ENCODE results near the gene ABCA5.

Gene ABCA5
- total RNA-seq = 59.5 reads per million, percentile 72 among the genes with 10 or more reads in this experiment

DNA sequence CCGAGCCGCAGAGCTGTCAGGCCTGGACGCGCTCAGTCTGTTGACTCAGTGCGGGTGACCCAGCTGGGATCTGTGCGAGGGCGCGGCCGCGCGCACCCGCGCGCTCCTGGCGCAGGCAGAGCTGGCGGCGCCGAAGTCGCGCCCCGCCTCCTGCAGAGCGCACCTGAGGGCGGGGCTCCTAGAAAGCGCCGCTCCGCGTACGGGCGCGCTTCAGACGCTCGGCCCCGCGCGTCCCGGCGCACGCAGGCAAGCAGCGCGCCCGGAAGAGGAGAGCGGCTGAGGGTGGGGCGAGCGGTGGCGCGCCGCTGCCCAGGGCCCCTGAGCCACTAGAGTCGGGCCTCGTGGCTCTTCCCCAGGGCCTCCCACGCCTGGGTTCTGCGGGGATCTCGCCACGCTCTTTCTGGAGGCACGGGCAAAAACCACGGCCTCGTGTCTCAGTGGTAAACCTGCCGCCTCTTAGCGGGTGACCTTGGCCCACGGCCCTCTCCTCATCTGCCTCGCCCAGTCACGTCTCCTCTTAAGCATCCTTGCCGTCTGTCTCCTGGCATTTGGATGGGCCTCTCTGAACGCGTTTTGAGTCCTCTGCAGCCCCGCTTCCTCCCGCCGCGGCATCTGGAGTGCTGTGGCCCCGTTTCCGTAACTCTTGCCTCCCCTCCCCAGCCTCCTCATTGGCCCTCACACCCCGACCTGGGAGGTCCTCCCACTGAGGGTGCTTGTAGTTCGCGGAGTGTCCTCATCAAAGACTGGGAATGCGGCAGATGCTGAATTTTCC is at the start of gene ABCA5:
Gene ABCA5 (minus strand): TSS at position 74 of the 772 bp plus-strand sequence. CDS start 12,718 bp downstream, outside the sequence.
- DNase-seq = peak; percentile 83

- no peak for DNase-seq
Measured at GRCh38 chr17:69375229-69375628, 48.3 kb upstream of the ABCA5 start.

DNA sequence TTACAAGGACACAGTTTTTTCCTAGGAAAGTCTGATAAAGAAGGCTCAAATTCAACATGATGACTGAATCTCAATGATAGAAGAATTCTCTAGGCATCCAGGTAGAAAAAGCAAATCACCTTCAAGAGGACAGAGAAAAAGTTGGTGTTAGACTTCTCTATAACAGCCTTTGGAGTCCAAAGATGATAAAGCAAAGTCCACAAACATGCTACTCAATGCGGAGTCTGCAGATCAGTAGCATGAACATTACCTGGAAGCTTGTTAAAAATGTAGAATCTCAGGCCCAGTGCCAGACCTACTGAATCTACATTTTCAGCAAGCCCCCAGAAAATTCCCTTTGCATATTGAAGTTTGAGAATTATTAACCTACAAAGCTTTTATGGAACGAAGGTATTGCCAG is 46.1 kb upstream of the ABCA5 start:
- DNase-seq = no peak

- DNase-seq = no peak
Measured at GRCh38 chr17:69367298-69367697, 40.4 kb upstream of the ABCA5 start.

DNA sequence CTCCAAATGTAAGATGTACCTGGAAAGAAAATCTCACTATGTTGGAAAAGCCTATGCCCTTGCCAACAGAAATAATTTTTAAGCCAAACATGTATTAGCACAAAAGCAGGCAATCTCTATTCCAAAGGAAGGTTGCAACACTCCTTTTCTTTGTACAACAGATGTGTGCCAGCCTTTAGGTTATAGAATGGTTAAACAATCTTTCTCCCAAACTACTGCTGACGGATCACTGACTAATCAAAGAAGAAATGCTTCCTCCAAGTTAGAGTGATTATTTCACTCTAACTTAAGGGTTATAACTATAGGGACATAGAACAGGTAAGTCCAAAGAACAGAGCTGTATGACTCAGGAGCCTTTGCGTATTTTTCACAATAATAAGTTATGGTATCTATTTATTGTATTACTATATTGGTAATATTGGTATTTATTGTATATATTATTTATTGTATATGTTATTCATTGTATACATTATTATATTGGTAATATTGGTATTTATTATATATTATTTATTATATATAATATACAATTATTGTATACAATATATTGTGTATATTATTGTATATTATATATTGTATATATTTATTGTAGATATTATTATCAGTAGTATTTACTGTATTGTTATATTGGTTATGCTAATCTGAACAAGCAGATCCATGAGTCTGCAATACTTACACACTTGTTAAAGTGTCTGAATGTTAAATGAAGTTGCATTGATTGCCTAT is 36.7 kb upstream of the ABCA5 start:
- DNase-seq = no peak

- no peak for DNase-seq
Measured at GRCh38 chr17:69361156-69361555, 34.2 kb upstream of the ABCA5 start.

- no peak for DNase-seq
Measured at GRCh38 chr17:69358688-69359596, 32.0 kb upstream of the ABCA5 start.

- no peak for DNase-seq
Measured at GRCh38 chr17:69357701-69358100, 30.8 kb upstream of the ABCA5 start.

DNA sequence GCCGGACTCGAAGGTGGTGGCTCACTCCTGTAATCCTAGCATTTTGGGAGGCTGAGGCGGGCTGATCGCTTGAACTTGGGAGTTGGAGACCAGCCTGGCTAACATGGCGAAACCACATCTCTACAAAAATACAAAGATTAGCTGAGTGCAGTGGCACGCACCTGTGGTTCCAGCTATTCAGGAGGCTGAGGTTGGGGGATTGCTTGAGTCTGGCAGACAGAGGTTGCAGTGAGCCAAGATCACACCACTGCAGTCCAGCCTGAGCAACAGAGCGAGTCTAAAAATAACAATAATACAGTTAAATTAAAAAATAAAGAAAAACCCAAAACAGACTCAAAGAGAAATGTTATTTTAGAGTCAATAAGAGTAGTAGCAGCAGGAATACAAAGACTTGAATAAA is 29.7 kb upstream of the ABCA5 start:
- no peak for DNase-seq

GRCh38 chr17:69350911-69351310 is 24.0 kb upstream of the ABCA5 start:
- DNase-seq = no peak

GRCh38 chr17:69348429-69348828 is 21.5 kb upstream of the ABCA5 start:
- no peak for DNase-seq

DNA sequence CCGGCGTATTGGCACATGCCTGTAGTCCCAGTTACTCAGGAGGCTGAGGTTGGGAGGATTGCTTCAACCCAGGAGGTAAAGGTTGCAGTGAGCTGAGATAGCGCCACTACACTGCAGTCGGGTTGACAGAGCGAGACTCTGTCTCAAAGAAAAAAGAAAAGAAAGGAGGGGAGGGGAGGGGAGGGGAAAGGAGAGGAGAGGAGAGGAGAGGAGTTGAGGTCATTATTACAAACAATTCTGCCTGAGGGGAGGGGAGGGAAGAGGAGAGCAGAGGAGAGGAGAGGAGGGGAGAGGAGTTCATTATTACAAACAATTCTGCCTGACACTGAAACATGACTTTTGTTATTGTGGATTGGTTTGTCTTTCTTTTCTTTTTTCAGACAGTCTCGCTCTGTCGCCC is 19.8 kb upstream of the ABCA5 start:
- no peak for DNase-seq

DNA sequence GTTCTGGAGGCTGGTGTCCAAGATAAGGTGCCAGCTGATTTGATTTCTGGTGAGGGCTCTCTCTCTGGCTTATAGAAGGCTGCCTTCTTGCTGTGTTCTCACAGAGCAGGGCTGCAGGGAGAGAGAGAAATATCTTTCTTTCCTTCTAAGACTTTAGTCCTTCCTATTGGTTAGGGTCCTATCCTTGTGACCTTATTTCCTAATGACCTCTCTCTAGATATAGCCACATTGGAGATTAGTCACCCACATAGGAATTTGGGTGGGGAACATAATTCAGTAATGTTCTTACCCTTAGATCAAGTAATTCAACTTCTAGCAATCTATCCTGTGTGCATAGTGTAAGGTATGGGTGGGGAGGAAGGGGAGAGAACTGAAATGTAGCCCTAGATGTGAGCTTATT is 18.0 kb upstream of the ABCA5 start:
- DNase-seq = no peak

- no peak for DNase-seq
Measured at GRCh38 chr17:69342896-69343644, 16.1 kb upstream of the ABCA5 start.

- no peak for DNase-seq
Measured at GRCh38 chr17:69339937-69340336, 13.0 kb upstream of the ABCA5 start.

GRCh38 chr17:69336996-69337395 is 10.1 kb upstream of the ABCA5 start:
- DNase-seq = no peak

- DNase-seq = no peak
Measured at GRCh38 chr17:69336580-69336979, 9.6 kb upstream of the ABCA5 start.

DNA sequence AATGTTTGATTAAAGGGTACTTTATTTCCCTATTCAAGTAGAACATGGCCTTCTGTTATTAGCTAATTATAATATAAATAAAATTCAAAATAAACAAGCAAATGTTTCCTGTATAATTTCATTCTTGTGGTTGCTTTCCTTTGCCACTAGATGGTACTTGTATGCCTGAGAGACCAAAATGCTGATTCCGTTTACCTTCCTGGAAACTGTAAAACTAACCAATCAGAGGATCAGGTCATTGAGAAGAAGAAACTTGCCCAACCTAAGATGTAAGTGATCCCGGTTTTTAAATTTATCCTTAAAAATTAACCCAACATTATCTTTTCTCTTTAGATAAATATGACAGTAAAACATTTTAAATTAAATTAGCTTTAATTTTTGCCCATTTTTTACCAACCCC is 8.1 kb upstream of the ABCA5 start:
- no peak for DNase-seq

DNA sequence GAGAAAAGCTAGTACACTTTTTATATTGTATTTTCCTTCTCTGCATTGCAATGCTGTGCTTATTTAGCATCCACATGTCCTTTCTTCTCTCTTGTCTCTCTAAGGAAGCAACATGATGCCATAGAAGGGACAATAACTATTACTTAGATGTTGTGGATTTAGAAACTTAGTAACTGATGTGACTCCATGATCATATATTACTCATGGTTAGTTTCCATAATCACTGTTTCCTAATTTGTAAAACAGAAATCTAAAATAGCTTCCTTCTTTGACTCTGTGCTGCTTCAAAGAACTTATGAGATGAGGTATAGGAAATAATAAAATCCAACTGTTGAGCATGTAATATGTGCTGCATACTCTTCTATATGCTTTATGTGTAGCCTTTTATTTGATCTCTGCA is 6.6 kb upstream of the ABCA5 start:
- no peak for DNase-seq

DNA sequence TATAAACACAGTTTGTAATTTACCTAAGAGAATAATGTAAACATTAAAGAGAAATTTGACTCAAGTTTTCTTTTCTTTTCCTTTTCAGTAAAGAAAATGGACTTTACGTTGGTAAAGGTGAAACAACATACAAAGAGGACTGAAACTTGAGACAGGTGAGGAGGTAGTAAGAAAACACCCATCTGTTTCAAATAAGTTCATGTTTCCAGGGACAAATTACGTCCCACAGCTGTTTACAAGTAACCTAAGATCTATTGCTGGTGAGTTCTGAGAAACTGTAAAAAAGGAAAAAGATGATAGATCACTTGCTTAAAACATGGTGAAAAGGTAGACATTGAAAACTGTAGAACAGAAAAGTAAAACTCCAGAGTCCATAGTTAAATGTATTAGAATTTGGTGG is 4.8 kb upstream of the ABCA5 start:
- DNase-seq = no peak

DNA sequence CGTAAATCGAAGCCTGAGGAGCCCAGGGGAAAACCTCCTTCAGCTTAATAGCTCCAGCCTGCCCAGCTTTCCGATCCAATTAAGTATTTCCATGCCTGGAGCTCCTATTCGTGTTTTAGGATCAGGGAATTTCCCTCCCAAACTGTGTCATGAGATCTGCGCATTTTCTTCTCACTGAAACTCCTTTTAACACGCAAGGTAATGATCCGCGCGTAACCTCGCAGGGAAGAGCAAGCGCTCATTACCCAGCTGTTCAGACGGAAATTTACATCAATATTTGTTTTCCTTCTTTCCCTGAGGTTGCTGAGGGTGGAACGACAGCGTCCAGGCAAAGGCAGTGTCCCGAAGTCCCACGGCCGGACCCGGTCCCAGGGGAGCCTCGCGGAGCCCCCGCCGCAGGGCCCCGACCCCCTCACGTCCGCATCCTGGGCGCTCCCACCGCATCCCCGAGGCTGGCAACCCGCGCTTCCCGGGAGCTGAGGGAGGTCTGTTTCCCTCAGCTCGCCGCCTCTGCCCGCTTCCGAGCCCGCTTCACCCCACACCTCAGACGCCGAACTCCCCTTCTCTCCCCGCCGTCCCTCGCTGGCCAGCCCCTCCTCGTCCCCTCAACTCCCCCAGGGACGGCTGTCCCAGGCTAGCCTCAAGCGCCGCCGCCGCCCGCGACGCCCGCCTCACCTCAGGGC is 415 bp downstream of the ABCA5 start:
- no peak for DNase-seq

Measured in effector CD4-positive, alpha-beta T cell (primary cell).